ENCODE results near the gene EIF5A.
"Not testable (repeated sequence)": the region's sequence is repeated elsewhere in the genome, so short reads cannot be mapped to it uniquely, and the experiment has no call there.

EIF5A gene

DNA sequence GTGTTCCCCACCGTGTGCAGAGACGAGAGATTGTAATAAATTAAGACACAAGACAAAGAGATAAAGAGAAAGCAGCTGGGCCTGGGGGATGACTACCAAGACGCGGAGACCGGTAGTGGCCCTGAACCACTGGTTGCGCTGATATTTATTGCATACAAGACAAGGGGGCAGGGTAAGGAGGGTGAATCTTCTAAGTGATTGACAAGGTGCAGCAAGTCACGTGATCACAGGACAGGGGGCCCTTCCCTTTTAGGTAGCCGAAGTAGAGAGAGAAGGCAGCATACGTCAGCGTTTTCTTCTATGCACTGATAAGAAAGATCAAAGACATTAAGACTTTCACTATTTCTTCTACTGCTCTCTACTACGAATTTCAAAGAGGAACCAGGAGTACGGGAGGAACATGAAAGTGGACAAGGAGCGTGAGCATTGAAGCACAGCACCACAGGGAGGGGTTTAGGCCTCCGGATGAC lies 25.2 kb downstream of the EIF5A start:
- ATAC-seq = not testable (repeated sequence)

DNA sequence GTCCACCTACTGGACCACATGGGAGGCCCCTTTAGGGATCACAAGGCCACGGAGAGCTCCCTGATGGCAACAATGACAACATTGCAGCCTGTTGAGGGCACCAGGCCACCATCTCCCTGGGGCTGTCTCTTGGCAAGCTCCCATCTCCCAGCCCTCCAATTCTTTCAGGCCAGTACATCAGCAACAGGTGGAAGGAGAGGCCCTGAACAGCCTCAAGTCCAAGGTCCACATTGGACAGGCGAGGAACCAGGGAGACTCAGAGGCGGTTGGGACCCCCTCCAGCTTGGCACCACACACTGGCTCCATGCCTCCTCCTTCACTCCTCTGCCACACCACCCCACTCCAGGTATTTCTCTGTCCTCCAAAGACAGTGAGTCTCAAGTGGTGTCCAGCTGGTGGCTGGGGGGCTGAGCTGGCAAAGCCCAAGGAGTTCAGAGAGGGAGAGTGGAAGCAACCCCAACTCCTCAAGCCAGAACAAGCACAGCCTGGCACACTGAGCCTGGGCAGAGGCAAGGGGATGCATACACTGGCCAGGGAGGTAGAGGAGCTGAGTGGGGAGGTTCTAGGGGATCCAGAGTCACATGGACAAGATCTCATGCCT lies 27.6 kb downstream of the EIF5A start:
- ATAC-seq = no peak

DNA sequence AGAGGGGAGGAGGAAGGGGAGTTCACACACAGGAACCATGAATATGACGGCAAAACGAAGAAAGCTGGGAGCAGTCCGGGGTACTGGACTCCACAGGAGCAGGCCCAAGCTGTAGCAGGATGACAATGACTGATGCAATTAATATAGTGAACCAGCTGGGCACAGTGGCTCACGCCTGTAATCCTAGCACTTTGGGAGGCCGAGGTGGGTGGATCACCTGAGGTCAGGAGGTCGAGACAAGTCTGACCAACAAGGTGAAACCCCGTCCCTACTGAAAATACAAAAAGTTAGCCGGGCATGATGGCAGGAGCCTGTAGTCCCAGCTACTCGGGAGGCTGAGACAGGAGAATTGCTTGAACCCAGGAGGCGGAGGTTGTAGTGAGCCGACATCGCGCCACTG lies 28.3 kb downstream of the EIF5A start:
- ATAC-seq = not testable (repeated sequence)

GRCh38 chr17:7336240-7337175 lies 29.1 kb downstream of the EIF5A start, which contains the start of gene ACAP1:
ACAP1 (plus strand) TSS chr17:7336529; CDS start chr17:7336735, 206 bp downstream.
- ATAC-seq = peak; percentile 95 to 96

DNA sequence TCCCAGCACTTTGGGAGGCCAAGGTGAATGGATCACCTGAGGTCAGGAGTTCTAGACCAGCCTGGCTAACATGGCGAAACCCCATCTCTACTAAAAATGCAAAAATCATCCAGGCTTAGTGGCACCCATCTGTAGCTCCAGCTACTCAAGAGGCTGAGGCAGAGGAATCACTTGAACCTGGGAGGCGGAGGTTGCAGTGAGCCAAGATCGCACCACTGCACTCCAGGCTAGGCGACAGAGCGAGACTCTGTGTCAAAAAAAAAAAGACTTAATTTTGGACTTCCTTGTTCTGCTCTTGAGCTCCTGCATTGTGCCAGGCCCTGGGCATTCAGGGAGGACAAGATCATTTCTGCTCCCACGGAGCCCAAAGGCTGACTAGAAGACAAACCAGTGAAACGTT lies 30.2 kb downstream of the EIF5A start:
- ATAC-seq = not testable (repeated sequence)

- no peak for ATAC-seq
Observed at GRCh38 chr17:7340179-7340578, 32.8 kb downstream of the EIF5A start.

- no peak for ATAC-seq
Observed at GRCh38 chr17:7341842-7342241, 34.4 kb downstream of the EIF5A start.

DNA sequence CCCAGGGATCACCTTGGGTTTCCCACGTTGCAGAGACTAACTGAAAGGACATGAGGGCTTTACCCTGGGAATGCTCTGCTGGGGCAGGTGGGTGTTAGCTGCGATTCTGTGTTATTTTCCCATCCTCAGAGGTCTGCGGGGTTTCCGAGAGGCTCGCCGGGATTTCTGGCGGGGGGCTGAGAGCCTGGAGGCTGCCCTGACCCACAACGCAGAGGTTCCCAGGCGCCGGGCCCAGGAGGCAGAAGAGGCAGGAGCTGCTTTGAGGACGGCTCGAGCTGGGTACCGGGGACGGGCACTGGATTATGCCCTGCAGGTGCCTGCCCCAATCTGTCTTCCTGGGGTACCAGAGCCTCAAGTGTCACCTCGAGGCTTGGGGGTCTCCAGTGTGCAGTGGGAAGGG lies 35.8 kb downstream of the EIF5A start:
- ATAC-seq = no peak

DNA sequence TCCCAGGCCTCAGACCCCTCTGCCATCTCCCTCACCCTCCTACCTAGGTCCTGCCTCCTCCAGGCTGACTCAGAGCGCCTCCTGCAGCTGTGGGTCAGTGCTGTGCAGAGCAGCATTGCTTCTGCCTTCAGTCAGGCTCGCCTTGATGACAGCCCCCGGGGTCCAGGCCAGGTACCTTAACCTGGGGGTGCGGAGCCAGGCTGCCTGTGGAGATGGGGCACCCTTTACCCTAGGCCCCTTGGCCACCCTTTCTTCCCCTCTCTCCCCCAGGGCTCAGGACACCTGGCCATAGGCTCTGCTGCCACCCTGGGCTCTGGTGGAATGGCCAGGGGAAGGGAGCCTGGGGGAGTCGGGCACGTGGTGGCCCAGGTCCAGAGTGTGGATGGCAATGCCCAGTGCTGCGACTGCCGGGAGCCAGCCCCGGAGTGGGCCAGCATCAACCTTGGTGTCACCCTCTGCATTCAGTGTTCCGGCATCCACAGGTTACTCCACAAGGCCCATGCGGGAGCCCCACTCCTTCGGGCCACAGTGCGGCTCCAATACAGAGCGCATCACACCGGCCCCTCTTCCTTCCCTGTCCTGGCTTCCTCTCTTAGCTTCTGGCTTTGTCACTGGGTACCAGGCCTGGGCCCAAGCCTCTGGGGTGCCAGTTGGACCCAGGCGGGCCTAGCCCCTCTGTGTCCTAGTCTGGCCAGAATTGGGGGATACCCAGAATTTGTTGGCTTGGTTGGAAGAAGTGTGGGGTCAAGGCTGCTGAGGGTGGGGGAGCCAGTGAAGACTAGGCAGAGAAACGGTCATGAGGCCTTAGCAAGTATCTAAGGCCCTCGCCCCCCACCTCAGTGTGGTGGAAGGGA lies 39.6 kb downstream of the EIF5A start:
- no peak for ATAC-seq

DNA sequence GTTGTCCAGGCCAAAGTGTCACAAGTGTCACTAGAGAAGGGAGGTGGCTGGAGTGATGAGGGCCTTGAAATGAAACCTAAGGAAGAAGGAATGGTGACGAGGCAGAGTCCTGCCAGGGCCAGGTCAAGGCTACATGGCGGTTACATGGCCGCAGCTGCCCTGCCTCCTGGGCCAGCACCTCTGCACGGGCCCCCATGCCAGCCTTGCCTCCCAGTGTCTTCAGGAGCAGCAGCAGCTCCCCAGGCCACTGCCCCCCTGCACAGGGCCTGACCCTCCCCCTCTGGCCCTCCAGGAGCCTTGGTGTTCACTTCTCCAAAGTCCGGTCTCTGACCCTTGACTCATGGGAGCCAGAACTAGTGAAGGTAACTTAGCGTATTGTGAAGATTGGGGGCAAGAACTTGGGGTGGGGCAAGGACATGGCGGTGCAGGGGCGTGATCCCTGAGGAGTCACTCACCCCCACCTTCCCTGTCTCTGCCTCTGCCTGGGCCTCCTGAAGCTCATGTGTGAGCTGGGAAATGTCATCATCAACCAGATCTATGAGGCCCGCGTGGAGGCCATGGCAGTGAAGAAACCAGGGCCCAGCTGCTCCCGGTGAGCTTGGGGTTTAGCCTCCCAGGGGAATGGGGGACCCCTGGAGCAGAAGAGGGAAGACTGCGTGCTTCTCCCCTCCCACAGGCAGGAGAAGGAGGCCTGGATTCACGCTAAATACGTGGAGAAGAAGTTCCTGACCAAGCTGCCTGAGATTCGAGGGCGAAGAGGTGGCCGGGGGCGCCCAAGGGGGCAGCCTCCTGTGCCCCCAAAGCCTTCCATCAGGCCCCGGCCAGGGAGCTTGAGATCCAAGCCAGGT lies 40.4 kb downstream of the EIF5A start:
- ATAC-seq = no peak

DNA sequence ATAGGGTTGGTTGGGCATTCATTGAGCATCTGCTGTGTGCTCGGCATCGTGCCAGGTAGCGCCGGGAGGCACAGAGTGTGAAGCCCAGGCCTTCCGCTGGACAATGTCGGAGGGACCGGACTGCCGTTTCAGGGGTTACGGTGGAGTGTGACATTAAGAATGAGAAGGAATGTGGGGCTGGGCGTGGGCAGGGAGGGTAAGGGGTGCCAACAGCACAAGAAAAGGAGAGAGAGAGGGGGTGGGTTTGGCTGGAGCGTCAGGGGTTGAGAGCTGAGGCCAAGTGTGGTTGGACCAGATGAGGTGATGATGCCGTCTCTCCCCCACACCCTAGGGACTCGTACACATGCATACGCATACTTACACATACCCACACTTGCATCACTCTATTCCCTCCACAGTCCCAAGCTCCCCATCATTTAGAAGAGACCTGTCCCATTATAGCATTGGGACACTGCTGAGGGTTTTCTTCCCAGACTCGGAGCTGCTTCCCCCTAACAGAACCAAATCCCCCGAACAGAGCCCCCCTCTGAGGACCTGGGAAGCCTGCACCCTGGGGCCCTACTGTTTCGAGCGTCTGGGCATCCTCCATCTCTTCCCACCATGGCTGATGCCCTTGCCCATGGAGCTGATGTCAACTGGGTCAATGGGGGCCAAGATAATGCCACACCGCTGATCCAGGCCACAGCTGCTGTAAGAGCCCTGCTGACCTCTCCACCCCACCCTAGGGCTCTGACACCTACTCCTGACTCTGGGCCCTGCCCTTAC lies 41.2 kb downstream of the EIF5A start:
- ATAC-seq = no peak

DNA sequence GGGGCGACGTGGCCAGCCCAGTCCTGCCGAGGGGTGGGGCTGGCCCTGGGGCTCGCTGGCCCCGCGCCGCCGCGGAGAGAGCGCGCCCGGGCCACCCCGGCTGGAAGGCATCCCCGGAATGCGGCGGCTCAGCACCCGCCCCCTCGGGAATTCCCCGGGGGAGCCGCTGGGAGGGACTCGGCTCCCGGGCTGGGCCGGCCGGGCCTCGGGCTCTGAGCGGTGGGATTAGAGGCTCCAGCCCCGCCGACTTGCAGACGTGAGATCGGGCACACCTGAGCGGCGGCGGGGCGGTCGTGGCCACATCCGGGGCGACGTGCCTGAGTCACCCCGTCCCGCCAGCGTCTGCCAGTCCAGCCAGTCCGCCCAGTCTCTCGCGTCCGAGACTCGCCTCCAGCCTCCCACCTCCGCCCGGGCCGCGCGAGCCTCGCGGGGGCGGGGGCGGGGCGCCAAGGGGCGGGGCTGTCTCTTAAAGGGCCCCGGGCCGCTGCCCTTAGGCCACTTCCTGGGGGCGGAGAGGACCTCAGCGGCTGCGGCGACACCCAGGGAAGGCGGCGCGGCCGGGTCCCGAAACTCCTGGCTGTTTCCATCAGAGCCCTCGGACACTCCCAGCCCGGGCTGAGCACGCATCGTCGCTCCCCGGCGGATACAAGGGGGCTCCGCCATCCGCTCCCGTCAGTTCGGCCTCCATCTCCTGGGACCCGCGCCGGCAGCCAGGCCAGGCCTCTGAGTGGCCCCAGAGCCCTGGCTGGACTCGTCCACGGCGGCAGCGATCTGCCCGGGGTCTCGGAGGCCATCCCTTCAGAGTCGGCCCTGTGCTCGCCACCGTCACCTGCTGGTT lies 44.5 kb downstream of the EIF5A start, which contains the start of gene KCTD11:
TSS of gene KCTD11 (plus strand) at position 498 of the 838 bp plus-strand sequence.
- ATAC-seq = peak; percentile 60 to 61

DNA sequence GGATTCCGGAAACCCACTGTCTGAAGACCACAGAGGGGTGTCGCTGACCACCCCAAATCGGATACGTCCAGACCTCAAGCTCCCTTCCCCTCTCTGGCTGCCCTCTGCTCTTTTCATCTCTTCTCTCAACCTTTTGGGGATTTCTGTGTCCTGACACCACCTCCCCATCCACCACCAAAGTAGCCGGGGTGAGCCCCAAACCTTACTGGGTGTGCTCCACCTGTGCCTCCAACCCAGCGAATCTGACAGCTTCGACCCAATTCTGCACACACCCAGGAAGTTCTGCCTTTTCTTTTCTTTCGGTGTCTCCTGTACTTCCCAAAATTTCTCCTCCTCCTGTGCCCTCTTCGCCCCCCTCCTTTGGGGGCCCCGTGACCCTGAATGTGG lies 45.1 kb downstream of the EIF5A start:
- ATAC-seq = no peak

- no peak for ATAC-seq
Observed at GRCh38 chr17:7352910-7353635, 45.6 kb downstream of the EIF5A start.

GRCh38 chr17:7354262-7354843 lies 46.9 kb downstream of the EIF5A start:
- peak in 1 of 2 donors; percentile 5 for ATAC-seq

GRCh38 chr17:7355053-7355452 lies 47.6 kb downstream of the EIF5A start, which contains the start of gene TMEM95:
TMEM95 (plus strand) TSS chr17:7355156; CDS start chr17:7355205, 49 bp downstream.
- ATAC-seq = no peak

GRCh38 chr17:7355573-7355972 lies 48.1 kb downstream of the EIF5A start:
- ATAC-seq = no peak

GRCh38 chr17:7356072-7356549 lies 48.7 kb downstream of the EIF5A start:
- peak; percentile 64 to 71 for ATAC-seq

DNA sequence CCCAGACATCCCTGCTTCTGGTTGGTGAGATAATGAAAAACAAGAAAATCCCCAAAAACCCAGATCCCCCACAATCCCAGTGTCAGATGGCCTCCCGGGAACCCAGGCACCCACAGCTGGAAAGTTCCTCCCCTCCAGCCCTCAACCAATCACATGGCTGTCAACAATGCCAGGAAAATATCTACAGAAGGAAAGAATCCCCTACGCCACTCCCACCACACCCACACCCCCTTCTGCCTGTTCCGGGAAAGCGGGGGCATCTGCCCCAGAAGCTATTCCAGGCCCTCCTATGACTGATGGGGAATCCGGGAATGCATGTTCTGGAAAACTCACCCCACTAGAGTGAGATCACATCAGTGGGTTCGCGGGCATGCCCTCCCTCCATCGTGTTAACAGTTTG lies 49.3 kb downstream of the EIF5A start:
- no peak for ATAC-seq
